Common myeloid progenitor, CD34-positive (primary cell): Measurements from ENCODE around the gene ATP8A2.

Experiments used
- CTCF ChIA-PET: fragments of 350-600 bp; sonication (Branson Sonifier 250); formaldehyde crosslinking; loops from one replicate; lab custom pipeline; 2021; ENCODE audit warnings: antibody characterized with exemption; lab: Charles Lee
- POLR2A ChIA-PET: fragments of 350-600 bp; sonication (Branson Sonifier 250); formaldehyde crosslinking; loops from one replicate; lab custom pipeline; 2021; ENCODE audit warnings: antibody characterized with exemption; lab: Charles Lee
- DNase-seq, 3 donors: peaks; one replicate each; pipeline versions ENCODE4 v3.0.0 to v3.0.0-alpha.2; 2013
- H3K27ac ChIP-seq, 2 experiments: 1 replicate in 1 of 2; 2 replicates in 1 of 2; pipeline ENCODE4 v1.7.0; 2013; ENCODE audit warnings: inconsistent platforms in 2 of 2, low read length in 2 of 2, mild to moderate bottlenecking in 2 of 2, low read depth in 1 of 2, moderate library complexity in 1 of 2; ENCODE audit not compliant: severe bottlenecking in 2 of 2, insufficient read depth in 1 of 2, poor library complexity in 1 of 2
- H3K27me3 ChIP-seq, 5 experiments: replicated peaks in 2 of 5; 1 replicate in 3 of 5; 2 replicates in 2 of 5; pipeline versions ENCODE4 v1.6.1 to v1.7.0; 2013; ENCODE audit warnings: low read length in 4 of 5, mild to moderate bottlenecking in 2 of 5, moderate library complexity in 2 of 5, inconsistent platforms in 1 of 5; ENCODE audit not compliant: insufficient read depth in 5 of 5, control insufficient read depth in 4 of 5
- H3K36me3 ChIP-seq, 4 experiments: 1 replicate in 2 of 4; 2 replicates in 2 of 4; pipeline versions ENCODE4 v1.6.1 to v1.7.0; 2013; ENCODE audit warnings: low read length in 3 of 4, control low read depth in 1 of 4, mild to moderate bottlenecking in 1 of 4; ENCODE audit not compliant: control insufficient read depth in 4 of 4, insufficient read depth in 4 of 4
- H3K4me1 ChIP-seq, 4 experiments: 1 replicate in 3 of 4; 2 replicates in 1 of 4; pipeline versions ENCODE4 v1.6.1 to v1.7.1; 2013; ENCODE audit warnings: low read length in 3 of 4, mild to moderate bottlenecking in 3 of 4, control low read depth in 1 of 4, inconsistent platforms in 1 of 4, moderate library complexity in 1 of 4; ENCODE audit not compliant: control insufficient read depth in 4 of 4, insufficient read depth in 4 of 4; ENCODE audit errors: control extremely low read depth in 1 of 4
- H3K4me3 ChIP-seq, 7 experiments: 1 replicate in 4 of 7; 2 replicates in 3 of 7; pipeline versions ENCODE4 v1.5.1 to v1.7.0; 2013; ENCODE audit warnings: mild to moderate bottlenecking in 7 of 7, low read length in 6 of 7, moderate library complexity in 6 of 7, inconsistent platforms in 2 of 7, low read depth in 2 of 7, control low read depth in 1 of 7; ENCODE audit not compliant: insufficient read depth in 4 of 7, control insufficient read depth in 1 of 7; ENCODE audit errors: extremely low read depth in 1 of 7
- H3K9me3 ChIP-seq, 5 experiments: 1 replicate in 4 of 5; 2 replicates in 1 of 5; pipeline versions ENCODE4 v1.6.1 to v1.7.1; 2013; ENCODE audit warnings: low read length in 4 of 5, mild to moderate bottlenecking in 2 of 5, inconsistent platforms in 1 of 5, low read depth in 1 of 5, moderate library complexity in 1 of 5; ENCODE audit not compliant: control insufficient read depth in 4 of 5, insufficient read depth in 2 of 5; ENCODE audit errors: control extremely low read depth in 1 of 5
- WGBS: methylation state at CpG from one replicate; pipeline ENCODE4 v1.1.5; 2013; ENCODE audit not compliant: insufficient coverage; 5-methylcytosine and 5-hydroxymethylcytosine counted together

ATP8A2 gene

DNA sequence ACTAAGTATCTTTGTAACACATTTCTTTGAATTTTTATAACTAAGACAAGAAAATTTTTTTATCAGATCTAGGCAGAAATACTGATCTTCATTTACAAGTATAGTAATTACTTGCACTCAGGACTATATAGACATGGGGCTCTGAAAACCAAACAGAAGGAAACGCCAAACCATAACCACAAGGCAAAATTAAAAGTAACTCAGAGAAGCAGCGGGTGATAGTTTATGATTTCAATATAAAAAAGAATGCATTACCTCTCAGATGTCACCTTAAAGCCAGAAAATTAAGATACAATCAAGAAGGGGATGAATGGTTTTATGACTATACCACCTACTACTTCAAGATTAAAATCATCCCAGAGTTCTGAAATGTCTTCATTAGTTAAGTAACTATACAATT lies 673.4 kb downstream of the ATP8A2 start:
- peaks cover 10 to 44% (median 22%) of the 10 kb centered on the region in 5 experiments for H3K27me3 ChIP-seq
- no peaks in the 10 kb centered on the region for H3K36me3 ChIP-seq
- ChIA-PET CTCF (no interaction called here), POLR2A (no interaction called here)
- peaks cover 0 to 8% (median 1%) of the 10 kb centered on the region in 4 experiments for H3K4me1 ChIP-seq
- WGBS = no CpG with 5 or more reads among the region's 2 CpGs
- H3K4me3 ChIP-seq = no peak overlapping the region
- DNase-seq = no peak
- H3K27ac ChIP-seq = no peak overlapping the region
- no peaks in the 10 kb centered on the region for H3K9me3 ChIP-seq

DNA sequence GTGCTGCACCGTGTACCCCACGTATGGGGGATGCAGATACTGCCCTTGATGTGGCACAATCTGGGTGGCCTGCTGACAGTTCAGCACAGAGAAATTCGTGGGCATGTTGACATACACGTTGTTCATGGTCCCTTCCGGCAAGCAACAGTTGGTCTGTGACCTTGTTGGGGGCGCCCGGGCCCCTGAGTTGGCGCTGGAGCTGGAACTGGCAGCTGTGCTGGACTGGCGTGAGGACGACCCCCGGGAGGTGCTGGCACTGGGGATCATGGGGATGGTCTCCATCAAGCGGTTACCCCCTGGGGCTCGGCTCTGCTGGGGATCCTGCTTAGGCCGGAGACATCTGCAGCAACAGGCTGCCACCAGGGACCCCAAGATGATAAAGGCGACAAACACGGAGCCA lies 674.9 kb downstream of the ATP8A2 start:
- no peak for DNase-seq
- ChIA-PET POLR2A (no interaction called here), CTCF (no interaction called here)
- peaks cover 10 to 59% (median 26%) of the 10 kb centered on the region in 5 experiments for H3K27me3 ChIP-seq
- no peak overlapping the region for H3K27ac ChIP-seq
- H3K9me3 ChIP-seq = no peaks in the 10 kb centered on the region
- 98% methylated on average over 16 of the region's 16 CpGs for WGBS
- H3K36me3 ChIP-seq = no peaks in the 10 kb centered on the region
- peaks cover 0 to 20% (median 8%) of the 10 kb centered on the region in 4 experiments for H3K4me1 ChIP-seq
- no peak overlapping the region for H3K4me3 ChIP-seq

DNA sequence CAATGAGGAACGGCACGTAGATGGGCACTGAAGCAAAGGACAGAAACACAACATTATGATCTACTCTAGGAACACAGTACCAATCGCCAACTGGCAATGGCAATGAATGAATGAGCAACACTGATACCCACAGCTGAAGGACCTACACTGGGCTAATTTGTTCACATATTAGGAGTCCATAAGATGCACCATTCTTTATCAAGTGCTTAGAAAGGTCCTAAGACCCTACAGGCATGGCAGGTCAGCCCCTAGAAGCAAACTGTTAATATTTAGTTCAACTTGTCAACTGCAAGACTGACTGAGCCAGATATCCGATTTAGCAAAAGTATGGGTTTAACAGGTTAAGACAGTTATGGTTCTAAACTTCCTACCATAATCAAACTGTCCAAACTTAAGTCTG lies 675.3 kb downstream of the ATP8A2 start:
- ChIA-PET POLR2A (interaction anchor here (0.6 kb wide), 1 partner anchor 1923 kb away, joined by 3 read pairs; no protein-coding TSS in a partner anchor), CTCF (no interaction called here)
- no peak overlapping the region for H3K4me3 ChIP-seq
- DNase-seq = no peak
- WGBS = 96% methylated on average over 3 of the region's 4 CpGs
- H3K36me3 ChIP-seq = no peaks in the 10 kb centered on the region
- H3K9me3 ChIP-seq = no peaks in the 10 kb centered on the region
- no peak overlapping the region for H3K27ac ChIP-seq
- peaks cover 10 to 63% (median 26%) of the 10 kb centered on the region in 5 experiments for H3K27me3 ChIP-seq
- peaks cover 0 to 20% (median 10%) of the 10 kb centered on the region in 4 experiments for H3K4me1 ChIP-seq

DNA sequence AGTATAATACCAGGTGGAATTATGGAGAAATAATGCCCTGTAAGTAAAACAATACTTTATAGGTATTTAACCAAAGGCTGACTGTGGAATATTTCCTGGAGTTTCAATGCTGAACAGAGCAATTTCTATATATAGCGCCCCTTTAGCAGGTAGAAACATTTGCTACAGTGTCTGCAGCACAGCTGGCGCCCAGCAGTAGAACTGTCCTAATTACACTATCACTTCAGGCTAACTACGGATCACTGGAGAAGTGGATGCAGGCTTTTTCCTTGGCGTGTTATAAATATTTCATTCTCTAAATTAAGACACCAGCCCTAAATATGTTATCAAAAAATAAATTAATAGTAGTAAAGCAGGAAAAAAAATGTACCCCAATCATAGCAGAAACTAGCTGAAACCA lies 677.0 kb downstream of the ATP8A2 start:
- Histone ChIP-seq H3K9me3 (no peaks in the 10 kb centered on the region), H3K4me3 (no peak overlapping the region), H3K36me3 (no peaks in the 10 kb centered on the region), H3K27me3 (peaks cover 10 to 79% (median 35%) of the 10 kb centered on the region in 5 experiments), H3K4me1 (peaks cover 0 to 20% (median 10%) of the 10 kb centered on the region in 4 experiments), H3K27ac (no peak overlapping the region)
- POLR2A ChIA-PET = no interaction called here
- WGBS = 100% methylated on average over 1 of the region's 4 CpGs
- DNase-seq = no peak
- CTCF ChIA-PET = no interaction called here

DNA sequence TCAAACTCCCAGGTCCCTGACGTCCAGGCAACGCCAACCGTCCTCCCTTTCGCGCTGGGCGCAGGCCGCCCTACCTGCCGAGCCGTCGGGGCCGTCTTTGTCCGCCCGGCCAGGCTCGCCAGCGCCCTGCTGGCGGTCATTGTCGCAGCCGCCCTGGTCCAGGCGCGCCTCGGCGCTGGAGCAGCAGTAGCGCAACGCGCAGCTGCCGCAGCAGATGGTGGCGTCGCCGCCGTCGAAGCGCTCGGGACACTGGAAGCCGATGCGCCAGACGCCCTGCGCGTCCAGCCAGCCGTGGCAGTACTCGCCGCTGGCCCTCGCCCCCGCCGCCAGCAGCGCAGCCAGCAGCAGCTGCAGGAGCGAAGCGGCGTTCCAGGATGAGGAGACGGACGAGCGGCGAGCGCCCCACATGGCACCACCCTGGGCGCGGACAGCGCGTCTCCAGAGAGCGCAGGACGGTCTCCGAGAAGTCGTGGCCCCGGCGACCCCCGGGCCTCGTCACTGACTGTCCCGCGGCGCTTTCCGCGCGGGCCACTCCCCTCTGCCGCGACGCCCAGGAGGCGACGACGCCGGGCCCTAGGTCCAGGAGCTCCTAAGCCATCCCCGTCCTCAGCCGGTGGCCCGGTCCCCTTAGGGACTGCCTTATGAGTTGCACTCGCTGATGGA lies 678.9 kb downstream of the ATP8A2 start:
- peaks cover 19 to 79% (median 37%) of the 10 kb centered on the region in 5 experiments for H3K27me3 ChIP-seq
- WGBS = 6% methylated on average over 63 of the region's 82 CpGs

DNA sequence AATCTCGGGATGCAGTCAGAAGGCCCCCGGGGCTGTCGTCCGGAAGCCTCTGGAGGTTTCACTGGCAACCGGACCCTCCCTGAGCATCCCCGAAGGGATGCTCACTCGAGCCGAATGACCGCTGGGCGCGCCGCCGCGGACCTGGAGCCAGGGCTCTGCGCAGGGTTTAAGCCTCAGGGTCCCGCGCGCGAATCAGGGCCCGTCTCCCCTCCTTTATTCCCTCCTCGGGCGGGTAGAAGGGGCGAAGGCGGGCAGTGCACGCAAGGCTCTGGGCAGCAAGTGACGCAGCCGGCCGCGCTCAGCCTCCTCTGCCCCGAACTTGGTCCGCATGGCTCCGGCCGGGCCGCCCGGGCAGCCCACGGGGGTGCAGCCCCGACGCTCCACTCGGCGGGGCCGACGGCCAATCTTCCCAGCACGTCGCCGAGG lies 679.5 kb downstream of the ATP8A2 start:
- CTCF ChIA-PET = no interaction called here
- POLR2A ChIA-PET = no interaction called here

More for the DNA sequence above, 678.9 kb downstream of the ATP8A2 start:
- Histone ChIP-seq H3K4me1 (peaks cover 0 to 20% (median 10%) of the 10 kb centered on the region in 4 experiments), H3K36me3 (no peaks in the 10 kb centered on the region), H3K9me3 (no peaks in the 10 kb centered on the region), H3K27ac (no peak overlapping the region), H3K4me3 (peak overlapping the region in 2 of 7 experiments; percentile 61 to 65)
- CTCF ChIA-PET = no interaction called here
- DNase-seq = peak in 1 of 3 donors; percentile 27
- POLR2A ChIA-PET = no interaction called here

DNA sequence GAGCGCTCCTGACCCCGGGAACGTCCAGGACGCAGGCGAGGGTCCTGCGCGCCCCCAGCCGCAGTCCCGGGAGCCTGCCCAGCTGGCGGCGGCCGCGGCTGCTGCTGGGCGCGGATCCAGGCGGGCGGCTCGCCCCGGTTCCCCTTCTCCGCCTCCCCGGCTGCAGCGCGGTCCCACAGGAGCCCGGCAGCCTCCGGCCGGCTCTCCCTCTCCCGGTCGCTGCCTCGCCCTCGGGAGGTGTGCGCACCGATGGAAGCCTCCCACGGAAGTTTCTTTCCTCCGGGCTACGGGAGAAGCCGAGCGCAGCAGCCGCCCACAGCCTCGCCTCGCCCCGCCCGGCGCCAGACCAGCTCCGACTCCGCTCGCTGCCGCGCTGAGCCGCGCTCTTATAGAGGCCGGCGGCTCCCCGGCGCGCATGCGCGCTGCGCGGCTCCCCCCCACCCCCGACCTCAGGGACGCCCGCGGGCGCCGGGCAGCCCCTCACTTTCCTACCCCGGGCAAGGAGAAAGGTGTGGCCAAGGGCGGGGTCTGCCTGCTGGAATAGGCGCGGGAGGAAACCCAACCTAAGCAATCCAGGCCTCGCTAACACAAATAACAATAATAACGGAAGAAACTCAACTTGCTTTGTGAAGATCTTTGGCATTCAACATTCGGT lies 680.0 kb downstream of the ATP8A2 start, which contains the start of gene SHISA2:
TSS of gene SHISA2 (minus strand) at position 360 of the 655 bp plus-strand sequence. CDS start 1,041 bp downstream, outside the sequence.
- H3K9me3 ChIP-seq = no peaks in the 10 kb centered on the region
- no peak within 1 kb of the TSS for H3K27ac ChIP-seq
- H3K4me3 ChIP-seq = peak within 1 kb of the TSS in 6 of 7 experiments; percentile 23 to 65 (median 46)
- H3K36me3 ChIP-seq = no peaks in the 10 kb centered on the region
- peaks cover 19 to 75% (median 42%) of the 10 kb centered on the region in 5 experiments for H3K27me3 ChIP-seq
- peaks cover 0 to 20% (median 10%) of the 10 kb centered on the region in 4 experiments for H3K4me1 ChIP-seq
- DNase-seq = peak; percentile 27 to 52 (median 46)
- ChIA-PET CTCF (interaction anchor here (1.5 kb wide), 1 partner anchor 11 kb away, joined by 6 read pairs; no protein-coding TSS in a partner anchor), POLR2A (no interaction called here)
- 2% methylated on average over 54 of the region's 72 CpGs for WGBS

More for the DNA sequence above, 679.5 kb downstream of the ATP8A2 start:
- Histone ChIP-seq H3K9me3 (no peaks in the 10 kb centered on the region), H3K4me1 (peaks cover 0 to 20% (median 10%) of the 10 kb centered on the region in 4 experiments), H3K27me3 (peaks cover 19 to 78% (median 38%) of the 10 kb centered on the region in 5 experiments), H3K36me3 (no peaks in the 10 kb centered on the region), H3K27ac (no peak overlapping the region), H3K4me3 (peak overlapping the region in 5 of 7 experiments; percentile 23 to 65 (median 57))
- DNase-seq = no peak
- 5% methylated on average over 38 of the region's 45 CpGs for WGBS
